Sigmoid colon (tissue), 3 donors: ENCODE data around the gene SLC45A2.

Experiments used
- CTCF ChIP-seq, 4 experiments: fragments of 450-650 bp in 3 of 4; fragments of 200-600 bp in 1 of 4; IDR thresholded peaks; one replicate each; pipeline ENCODE4 v1.5.1; 2016 to 2019; ENCODE audit warnings: antibody characterized with exemption in 4 of 4, mild to moderate bottlenecking in 3 of 4, moderate library complexity in 2 of 4
- POLR2A ChIP-seq, 2 donors: fragments of 450-650 bp; IDR thresholded peaks; one replicate each; pipeline ENCODE4 v1.6.1; 2016; ENCODE audit warnings: antibody characterized with exemption in 2 of 2, mild to moderate bottlenecking in 2 of 2, moderate library complexity in 2 of 2

DNA sequence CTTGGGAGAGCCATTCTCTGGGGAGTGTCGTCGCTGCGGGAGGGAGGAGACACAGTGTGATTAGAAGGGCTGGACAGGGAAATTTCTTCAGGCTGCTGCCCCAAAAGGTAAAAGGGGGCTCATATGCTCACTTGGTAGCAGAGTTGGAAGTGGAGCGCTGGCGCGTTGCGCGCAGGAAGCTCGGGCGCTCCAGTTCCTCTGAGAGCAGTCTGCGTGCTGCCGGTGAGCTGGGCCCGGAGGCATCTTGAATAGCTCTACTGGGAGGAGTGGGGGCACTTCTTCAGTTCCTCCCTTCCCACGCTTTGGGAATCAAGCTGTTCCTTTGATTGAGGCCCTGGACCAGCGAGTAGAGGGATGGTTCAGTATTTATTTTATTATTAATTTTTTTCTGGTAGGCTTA is 45.6 kb downstream of the SLC45A2 start:
- no peak for TF ChIP-seq CTCF (IDR thresholded peaks at IDR 0.05)
- TF ChIP-seq POLR2A (IDR thresholded peaks at IDR 0.05), result no peak
